GM21619 (cell line): ENCODE results near the gene NUFIP1.
"Not testable (repeated sequence)": the region's sequence is repeated elsewhere in the genome, so short reads cannot be mapped to it uniquely, and the experiment has no call there.

Source experiments
- ATAC-seq: cut with Tn5 transposase; IDR thresholded peaks from one replicate; pipeline ENCODE4 v1.9.1; 2021; ENCODE audit not compliant: unreplicated experiment

Gene NUFIP1

GRCh38 chr13:44989071-44989889 is at the start of gene NUFIP1, which contains the start of gene GPALPP1:
Gene NUFIP1 (minus strand): TSS chr13:44989471. CDS start chr13:44989436, 35 bp downstream.
Gene GPALPP1 (plus strand): TSS chr13:44989538. CDS start chr13:44989655, 117 bp downstream.
- ATAC-seq, result peak; percentile 98

GRCh38 chr13:45036206-45036605 is 46.9 kb upstream of the NUFIP1 start:
- no peak for ATAC-seq

GRCh38 chr13:45034342-45034741 is 45.1 kb upstream of the NUFIP1 start:
- ATAC-seq, result no peak

- ATAC-seq, result no peak
Observed at GRCh38 chr13:45024847-45025246, 35.6 kb upstream of the NUFIP1 start.

- no peak for ATAC-seq
Observed at GRCh38 chr13:45021250-45021649, 32.0 kb upstream of the NUFIP1 start.

- ATAC-seq, result not testable (repeated sequence)
Observed at GRCh38 chr13:45019981-45020380, 30.7 kb upstream of the NUFIP1 start.

GRCh38 chr13:45016792-45017425 is 27.6 kb upstream of the NUFIP1 start:
- no peak for ATAC-seq

GRCh38 chr13:45015300-45015699 is 26.0 kb upstream of the NUFIP1 start:
- no peak for ATAC-seq

- ATAC-seq, result no peak
Observed at GRCh38 chr13:45011198-45011597, 21.9 kb upstream of the NUFIP1 start.

GRCh38 chr13:45007823-45008222 is 18.6 kb upstream of the NUFIP1 start:
- ATAC-seq, result no peak

- no peak for ATAC-seq
Observed at GRCh38 chr13:45007225-45007624, 18.0 kb upstream of the NUFIP1 start.

GRCh38 chr13:45004096-45004495 is 14.8 kb upstream of the NUFIP1 start:
- no peak for ATAC-seq

- ATAC-seq, result no peak
Observed at GRCh38 chr13:45003417-45003816, 14.1 kb upstream of the NUFIP1 start.

- ATAC-seq, result no peak
Observed at GRCh38 chr13:44989941-44990340, 670 bp upstream of the NUFIP1 start.

GRCh38 chr13:44978328-44978727 is 10.9 kb downstream of the NUFIP1 start:
- ATAC-seq, result no peak

- no peak for ATAC-seq
Observed at GRCh38 chr13:44976949-44977583, 12.2 kb downstream of the NUFIP1 start.

GRCh38 chr13:44976196-44976595 is 13.1 kb downstream of the NUFIP1 start:
- ATAC-seq, result no peak

- peak; percentile 60 for ATAC-seq
Observed at GRCh38 chr13:44974056-44974793, 15.0 kb downstream of the NUFIP1 start.

GRCh38 chr13:44972956-44973581 is 16.2 kb downstream of the NUFIP1 start:
- ATAC-seq, result no peak
